GM12891 (cell line): ENCODE measurements around the gene PTPRN2.
"Not testable (repeated sequence)": the region's sequence is repeated elsewhere in the genome, so short reads cannot be mapped to it uniquely, and the experiment has no call there.

Experiments
- DNase-seq: peaks from one replicate; pipeline ENCODE4 v3.0.0; 2011; ENCODE audit warnings: low spot score; ENCODE audit not compliant: insufficient read length
- FAIRE-seq: peaks from 2 replicates; lab custom pipeline; 2011; peaks lifted over from hg19 to GRCh38; lab: Jason Lieb, UNC
- PAX5 ChIP-seq: IDR thresholded peaks from 2 replicates; pipeline ENCODE4 v1.6.1; 2011; ENCODE audit warnings: low read length, moderate library complexity, mild to moderate bottlenecking; ENCODE audit not compliant: insufficient read depth, severe bottlenecking
- POLR2A ChIP-seq: IDR thresholded peaks from 2 replicates; pipeline ENCODE4 v1.6.1; 2011; ENCODE audit warnings: low read depth, low read length, control low read depth
- POLR2AphosphoS5 ChIP-seq: IDR thresholded peaks from 2 replicates; pipeline ENCODE4 v1.6.1; 2011; ENCODE audit warnings: low read depth, low read length, control low read depth
- POU2F2 ChIP-seq: IDR thresholded peaks from 2 replicates; pipeline ENCODE4 v1.6.1; 2011; ENCODE audit warnings: low read depth, mild to moderate bottlenecking, control low read depth, low read length, moderate library complexity
- SPI1 ChIP-seq: IDR thresholded peaks from 2 replicates; pipeline ENCODE4 v1.6.1; 2011; ENCODE audit warnings: low read depth, low read length, control low read depth
- TAF1 ChIP-seq: IDR thresholded peaks from 2 replicates; pipeline ENCODE4 v1.6.1; 2011; ENCODE audit warnings: low read depth, low read length, control low read depth

PTPRN2 gene

GRCh38 chr7:157567666-157568065 is 1020.0 kb downstream of the PTPRN2 start:
- no peak for FAIRE-seq
- no peak for DNase-seq
- TF ChIP-seq POLR2A = no peak
- TF ChIP-seq PAX5 = no peak
- no peak for TF ChIP-seq POLR2AphosphoS5
- no peak for TF ChIP-seq POU2F2
- TF ChIP-seq TAF1 = no peak
- no peak for TF ChIP-seq SPI1

GRCh38 chr7:157566631-157567006 is 1021.0 kb downstream of the PTPRN2 start:
- FAIRE-seq = no peak
- no peak for TF ChIP-seq SPI1
- TF ChIP-seq POU2F2 = no peak
- no peak for TF ChIP-seq TAF1
- no peak for DNase-seq

- FAIRE-seq (no peak), DNase-seq (no peak)
- TF ChIP-seq SPI1 (no peak), PAX5 (no peak), POU2F2 (no peak), POLR2AphosphoS5 (no peak), TAF1 (no peak), POLR2A (no peak)
These were observed 1021.5 kb downstream of the PTPRN2 start for GRCh38 chr7:157565981-157566630.

- DNase-seq (no peak), FAIRE-seq (no peak)
- TF ChIP-seq PAX5 (no peak), POU2F2 (no peak)
These were observed 1022.4 kb downstream of the PTPRN2 start for GRCh38 chr7:157565201-157565626.

- FAIRE-seq = no peak
- TF ChIP-seq PAX5 (no peak), POLR2AphosphoS5 (no peak), TAF1 (no peak), POU2F2 (no peak), POLR2A (no peak), SPI1 (no peak)
- DNase-seq = no peak
These were observed 1023.0 kb downstream of the PTPRN2 start for GRCh38 chr7:157564517-157565177.

GRCh38 chr7:157563467-157564135 is 1024.0 kb downstream of the PTPRN2 start:
- DNase-seq = not testable (repeated sequence)

GRCh38 chr7:157562522-157563398 is 1024.9 kb downstream of the PTPRN2 start:
- not testable (repeated sequence) for FAIRE-seq

More at GRCh38 chr7:157563467-157564135, 1024.0 kb downstream of the PTPRN2 start:
- not testable (repeated sequence) for FAIRE-seq

GRCh38 chr7:157561816-157562410 is 1025.7 kb downstream of the PTPRN2 start:
- DNase-seq (no peak), FAIRE-seq (no peak)
- no peak for TF ChIP-seq TAF1
- no peak for TF ChIP-seq POLR2A
- TF ChIP-seq POLR2AphosphoS5 = no peak
- TF ChIP-seq SPI1 = no peak
- TF ChIP-seq POU2F2 = no peak
- no peak for TF ChIP-seq PAX5

More at GRCh38 chr7:157562522-157563398, 1024.9 kb downstream of the PTPRN2 start:
- DNase-seq = not testable (repeated sequence)

GRCh38 chr7:157561523-157561785 is 1026.2 kb downstream of the PTPRN2 start:
- DNase-seq (no peak), FAIRE-seq (no peak)
- TF ChIP-seq PAX5 = no peak
- TF ChIP-seq POLR2AphosphoS5 = no peak
- TF ChIP-seq TAF1 = no peak
- TF ChIP-seq SPI1 = no peak
- no peak for TF ChIP-seq POLR2A
- no peak for TF ChIP-seq POU2F2
